ENCODE results near the gene IFNA13.

GRCh38 chr9:21367957-21368356, at the start of gene IFNA13:
- no peak for TF ChIP-seq CEBPG (CRISPR knock-in tag; IDR thresholded peaks at IDR 0.05)
- no peak for TF ChIP-seq BHLHE40 (IDR thresholded peaks at IDR 0.05; ENCODE audit: low read length)
- TF ChIP-seq CTCF (CRISPR knock-in tag; IDR thresholded peaks at IDR 0.05): no peak
